Nephron progenitor cell (in vitro differentiated cells): ENCODE results near the gene ZSCAN30.

ENCODE experiments used
- DNase-seq: peaks from one replicate; pipeline ENCODE4 v3.0.0; 2021
- H3K27ac Mint-ChIP-seq: 2 replicates; pipeline ENCODE4 v1.8.0; 2021; ENCODE audit warnings: mild to moderate bottlenecking, moderate library complexity, mixed read lengths
- H3K27me3 Mint-ChIP-seq: 2 replicates; pipeline ENCODE4 v1.8.0; 2021; ENCODE audit warnings: mild to moderate bottlenecking, low read depth, mixed read lengths; ENCODE audit not compliant: poor library complexity
- H3K36me3 Mint-ChIP-seq: 2 replicates; pipeline ENCODE4 v1.8.0; 2021; ENCODE audit warnings: low read depth, mixed read lengths
- H3K4me1 Mint-ChIP-seq: 2 replicates; pipeline ENCODE4 v1.8.0; 2021; ENCODE audit warnings: mixed read lengths
- H3K4me3 Mint-ChIP-seq: 2 replicates; pipeline ENCODE4 v1.8.0; 2021; ENCODE audit warnings: mild to moderate bottlenecking, moderate library complexity, mixed read lengths
- H3K9me3 Mint-ChIP-seq: 2 replicates; pipeline ENCODE4 v1.8.0; 2021; ENCODE audit warnings: mild to moderate bottlenecking, moderate library complexity, mixed read lengths
- TF ChIP-seq, protein P1 (sequence below): fragments of 200-600 bp; sonication (generic); IDR thresholded peaks from 2 replicates; pipeline ENCODE4 v1.5.0; 2021; ENCODE audit warnings: antibody characterized with exemption

The ZSCAN30 gene

DNA sequence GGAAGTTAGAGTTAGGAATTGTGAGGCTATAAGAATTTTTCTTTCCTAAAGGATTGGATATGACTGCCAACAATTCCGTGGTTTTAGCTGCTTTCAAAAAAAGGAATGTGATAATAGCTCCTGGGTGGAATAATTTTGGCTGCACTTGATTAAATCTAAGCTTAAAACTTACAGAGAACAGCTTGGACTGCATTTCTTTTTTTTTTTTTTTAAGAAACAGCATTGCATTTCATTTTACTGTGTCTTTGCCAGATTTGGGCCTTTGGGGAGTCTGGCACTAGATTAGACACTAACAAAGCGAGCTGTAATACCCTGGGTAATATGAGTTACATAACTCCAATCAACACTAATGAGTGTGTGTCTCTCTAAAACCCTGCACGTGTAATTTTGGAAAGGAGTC is 87.0 kb downstream of the ZSCAN30 start:
- TF ChIP-seq, protein P1, sequence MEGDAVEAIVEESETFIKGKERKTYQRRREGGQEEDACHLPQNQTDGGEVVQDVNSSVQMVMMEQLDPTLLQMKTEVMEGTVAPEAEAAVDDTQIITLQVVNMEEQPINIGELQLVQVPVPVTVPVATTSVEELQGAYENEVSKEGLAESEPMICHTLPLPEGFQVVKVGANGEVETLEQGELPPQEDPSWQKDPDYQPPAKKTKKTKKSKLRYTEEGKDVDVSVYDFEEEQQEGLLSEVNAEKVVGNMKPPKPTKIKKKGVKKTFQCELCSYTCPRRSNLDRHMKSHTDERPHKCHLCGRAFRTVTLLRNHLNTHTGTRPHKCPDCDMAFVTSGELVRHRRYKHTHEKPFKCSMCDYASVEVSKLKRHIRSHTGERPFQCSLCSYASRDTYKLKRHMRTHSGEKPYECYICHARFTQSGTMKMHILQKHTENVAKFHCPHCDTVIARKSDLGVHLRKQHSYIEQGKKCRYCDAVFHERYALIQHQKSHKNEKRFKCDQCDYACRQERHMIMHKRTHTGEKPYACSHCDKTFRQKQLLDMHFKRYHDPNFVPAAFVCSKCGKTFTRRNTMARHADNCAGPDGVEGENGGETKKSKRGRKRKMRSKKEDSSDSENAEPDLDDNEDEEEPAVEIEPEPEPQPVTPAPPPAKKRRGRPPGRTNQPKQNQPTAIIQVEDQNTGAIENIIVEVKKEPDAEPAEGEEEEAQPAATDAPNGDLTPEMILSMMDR: no peak
- no peaks in the 10 kb centered on the region for H3K4me1 Mint-ChIP-seq
- H3K27me3 Mint-ChIP-seq: peaks cover 7% of the 10 kb centered on the region
- H3K27ac Mint-ChIP-seq: no peak overlapping the region
- peaks cover 22% of the 10 kb centered on the region for H3K9me3 Mint-ChIP-seq
- no peak for DNase-seq
- no peak overlapping the region for H3K4me3 Mint-ChIP-seq
- H3K36me3 Mint-ChIP-seq: peaks cover 14% of the 10 kb centered on the region

DNA sequence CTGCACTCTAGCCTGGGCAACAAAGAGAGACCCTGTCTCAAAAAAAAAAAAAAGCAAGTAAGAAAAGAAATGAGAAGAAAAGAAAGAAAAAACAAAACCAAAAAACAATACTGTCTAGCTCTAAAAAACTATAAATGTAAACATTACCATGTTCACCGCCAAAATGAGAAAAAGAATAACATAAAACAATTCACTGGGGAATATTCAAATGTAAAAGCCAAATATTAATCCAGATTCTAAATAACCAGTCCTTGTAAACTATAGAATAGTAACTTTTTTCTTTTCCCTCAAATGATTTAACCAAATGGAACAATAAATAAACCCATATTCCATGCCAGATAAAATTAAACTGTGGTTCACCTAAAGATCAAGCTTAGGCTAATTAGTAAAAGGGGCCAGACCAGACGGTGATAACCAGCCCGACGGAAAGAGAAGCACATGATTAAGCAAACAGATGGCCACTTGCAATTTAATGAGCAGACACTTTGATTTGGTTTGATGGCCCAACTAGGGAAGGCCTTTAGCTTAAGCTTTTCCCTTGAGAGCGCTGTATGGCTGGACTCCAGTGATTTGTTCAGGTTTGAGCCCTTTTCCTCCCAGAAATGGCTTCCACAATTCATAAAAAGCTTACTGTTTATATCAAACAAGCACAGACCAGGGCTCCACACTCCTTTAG is 88.6 kb downstream of the ZSCAN30 start:
- H3K27ac Mint-ChIP-seq: no peak overlapping the region
- H3K4me3 Mint-ChIP-seq: no peak overlapping the region
- DNase-seq: no peak
- peaks cover 14% of the 10 kb centered on the region for H3K36me3 Mint-ChIP-seq
- no peaks in the 10 kb centered on the region for H3K4me1 Mint-ChIP-seq
- TF ChIP-seq, protein P1: no peak
- peaks cover 7% of the 10 kb centered on the region for H3K27me3 Mint-ChIP-seq
- peaks cover 22% of the 10 kb centered on the region for H3K9me3 Mint-ChIP-seq
